NCI-H1694 (cell line): ENCODE measurements around the gene ADAP1.

ENCODE experiments used
- DNase-seq: peaks from one replicate; lab custom pipeline; 2025; lab: John Stamatoyannopoulos, UW

Gene ADAP1

GRCh38 chr7:922334-923107, 32.0 kb downstream of the ADAP1 start:
- DNase-seq = no peak

GRCh38 chr7:921581-922333, 32.7 kb downstream of the ADAP1 start:
- DNase-seq = no peak

GRCh38 chr7:921071-921461, 33.4 kb downstream of the ADAP1 start:
- no peak for DNase-seq

- DNase-seq = no peak
These were observed 34.0 kb downstream of the ADAP1 start for GRCh38 chr7:920351-921070.

GRCh38 chr7:919924-920341, 34.5 kb downstream of the ADAP1 start:
- DNase-seq = no peak

GRCh38 chr7:919114-919442, 35.4 kb downstream of the ADAP1 start:
- no peak for DNase-seq

GRCh38 chr7:918441-919113, 35.9 kb downstream of the ADAP1 start:
- DNase-seq = no peak

GRCh38 chr7:918118-918425, 36.4 kb downstream of the ADAP1 start:
- DNase-seq = no peak

- DNase-seq = no peak
These were observed 37.0 kb downstream of the ADAP1 start for GRCh38 chr7:917255-918117.

- DNase-seq = peak; percentile 37
These were observed 38.1 kb downstream of the ADAP1 start for GRCh38 chr7:916291-916941.

GRCh38 chr7:915291-916218, 38.9 kb downstream of the ADAP1 start:
- peak; percentile 5 for DNase-seq

- no peak for DNase-seq
These were observed 39.8 kb downstream of the ADAP1 start for GRCh38 chr7:914521-915194.

- DNase-seq = peak; percentile 36
These were observed 40.6 kb downstream of the ADAP1 start for GRCh38 chr7:913736-914520.

- DNase-seq = no peak
These were observed 42.5 kb downstream of the ADAP1 start for GRCh38 chr7:911791-912480.

GRCh38 chr7:910931-911431, 43.5 kb downstream of the ADAP1 start:
- no peak for DNase-seq

GRCh38 chr7:910441-910861, 44.0 kb downstream of the ADAP1 start:
- DNase-seq = no peak
